Stimulated activated CD4-positive, alpha-beta T cell treated with anti-CD3 and anti-CD28 coated beads, TNF-alpha, amount 100 ng/mL, for 24 hours (primary cell): Measurements from ENCODE around the gene ACKR2.
A peak's percentile ranks its signal among the peaks of the same experiment; 100 is the strongest.

Experiments
- DNase-seq, 3 experiments: peaks; one replicate each; pipeline ENCODE4 v3.0.0-alpha.2; 2020; ENCODE audit warnings: low read depth in 3 of 3

The ACKR2 gene

GRCh38 chr3:42809202-42809601 is at the start of gene ACKR2:
Gene ACKR2 (plus strand): TSS chr3:42809445. CDS start chr3:42864503, 55,058 bp downstream.
- DNase-seq, result no peak

- no peak for DNase-seq
These were observed 47.1 kb upstream of the ACKR2 start for GRCh38 chr3:42762046-42762724.

- DNase-seq, result no peak
These were observed 46.2 kb upstream of the ACKR2 start for GRCh38 chr3:42763021-42763420.

GRCh38 chr3:42764115-42764514 is 45.1 kb upstream of the ACKR2 start:
- no peak for DNase-seq

- DNase-seq, result no peak
These were observed 44.5 kb upstream of the ACKR2 start for GRCh38 chr3:42764561-42765295.

- no peak for DNase-seq
These were observed 39.6 kb upstream of the ACKR2 start for GRCh38 chr3:42769477-42770131.

- DNase-seq, result no peak
These were observed 38.0 kb upstream of the ACKR2 start for GRCh38 chr3:42771271-42771670.

GRCh38 chr3:42772670-42773408 is 36.4 kb upstream of the ACKR2 start, which contains the start of gene CCDC13:
Gene CCDC13 (minus strand): TSS chr3:42773253. CDS start chr3:42758345, 14,908 bp downstream.
- peak; percentile 79 to 92 (median 82) for DNase-seq

- no peak for DNase-seq
These were observed 35.9 kb upstream of the ACKR2 start for GRCh38 chr3:42773409-42773751.

GRCh38 chr3:42778644-42779043 is 30.6 kb upstream of the ACKR2 start:
- DNase-seq, result no peak

GRCh38 chr3:42780398-42780797 is 28.8 kb upstream of the ACKR2 start:
- DNase-seq, result no peak

GRCh38 chr3:42780892-42781700 is 28.1 kb upstream of the ACKR2 start:
- peak in 1 of 3 experiments; percentile 7 for DNase-seq

GRCh38 chr3:42786212-42786611 is 23.0 kb upstream of the ACKR2 start:
- DNase-seq, result no peak

- no peak for DNase-seq
These were observed 22.6 kb upstream of the ACKR2 start for GRCh38 chr3:42786631-42787030.

- no peak for DNase-seq
These were observed 18.5 kb upstream of the ACKR2 start for GRCh38 chr3:42790714-42791229.

GRCh38 chr3:42795621-42796181 is 13.5 kb upstream of the ACKR2 start:
- DNase-seq, result no peak

GRCh38 chr3:42796332-42796885 is 12.8 kb upstream of the ACKR2 start:
- no peak for DNase-seq

GRCh38 chr3:42799376-42799775 is 9.9 kb upstream of the ACKR2 start:
- DNase-seq, result no peak

- no peak for DNase-seq
These were observed 9.0 kb upstream of the ACKR2 start for GRCh38 chr3:42800251-42800650.

GRCh38 chr3:42801048-42801620 is 8.1 kb upstream of the ACKR2 start:
- DNase-seq, result no peak
